ENCODE results near the gene RFWD3.

DNA sequence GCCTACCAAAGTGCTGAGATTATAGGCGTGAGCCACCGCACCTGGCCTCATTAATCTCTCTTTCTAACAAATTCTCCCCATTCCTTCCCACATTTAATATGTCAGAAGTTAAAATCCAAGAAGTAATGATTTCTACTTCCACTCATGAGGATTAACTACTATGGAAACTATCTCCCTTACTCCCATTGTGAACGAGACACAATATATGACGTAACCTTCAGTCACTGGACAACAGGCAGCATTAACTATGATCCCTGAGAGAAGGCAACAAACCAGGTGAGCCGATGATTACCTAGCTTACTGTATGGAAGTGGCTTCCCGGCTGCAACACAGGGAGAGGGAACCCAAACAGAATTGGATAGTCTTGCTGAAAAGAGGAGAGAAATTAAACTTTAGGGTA, 79.7 kb downstream of the RFWD3 start:
- no peak for TF ChIP-seq POLR2A (IDR thresholded peaks at IDR 0.05; ENCODE audit: low read depth, low read length)
- TF ChIP-seq, protein P1, sequence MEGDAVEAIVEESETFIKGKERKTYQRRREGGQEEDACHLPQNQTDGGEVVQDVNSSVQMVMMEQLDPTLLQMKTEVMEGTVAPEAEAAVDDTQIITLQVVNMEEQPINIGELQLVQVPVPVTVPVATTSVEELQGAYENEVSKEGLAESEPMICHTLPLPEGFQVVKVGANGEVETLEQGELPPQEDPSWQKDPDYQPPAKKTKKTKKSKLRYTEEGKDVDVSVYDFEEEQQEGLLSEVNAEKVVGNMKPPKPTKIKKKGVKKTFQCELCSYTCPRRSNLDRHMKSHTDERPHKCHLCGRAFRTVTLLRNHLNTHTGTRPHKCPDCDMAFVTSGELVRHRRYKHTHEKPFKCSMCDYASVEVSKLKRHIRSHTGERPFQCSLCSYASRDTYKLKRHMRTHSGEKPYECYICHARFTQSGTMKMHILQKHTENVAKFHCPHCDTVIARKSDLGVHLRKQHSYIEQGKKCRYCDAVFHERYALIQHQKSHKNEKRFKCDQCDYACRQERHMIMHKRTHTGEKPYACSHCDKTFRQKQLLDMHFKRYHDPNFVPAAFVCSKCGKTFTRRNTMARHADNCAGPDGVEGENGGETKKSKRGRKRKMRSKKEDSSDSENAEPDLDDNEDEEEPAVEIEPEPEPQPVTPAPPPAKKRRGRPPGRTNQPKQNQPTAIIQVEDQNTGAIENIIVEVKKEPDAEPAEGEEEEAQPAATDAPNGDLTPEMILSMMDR (conservative IDR thresholded peaks at IDR 0.05; ENCODE audit: low read depth, low read length), result no peak
- TF ChIP-seq CEBPB (IDR thresholded peaks at IDR 0.05; ENCODE audit: low read depth, low read length), result no peak
- no peak for TF ChIP-seq MAFK (IDR thresholded peaks at IDR 0.05; ENCODE audit: low read depth, low read length)
- no peak for TF ChIP-seq RAD21 (IDR thresholded peaks at IDR 0.05; ENCODE audit: low read length)
- TF ChIP-seq BHLHE40 (IDR thresholded peaks at IDR 0.05; ENCODE audit: low read depth, low read length), result no peak

Measured in IMR-90 (cell line).